ENCODE results near the gene DDX41.

Gene DDX41

GRCh38 chr5:177524941-177525655 is 8.3 kb upstream of the DDX41 start:
- no peaks in the 10 kb centered on the region for H3K9me3 ChIP-seq (ENCODE audit: insufficient read depth, low read length, severe bottlenecking)
- no peak overlapping the region for H3K4me3 ChIP-seq (ENCODE audit: low read depth in 1 of 2, low read length in 2 of 2)
- H3K4me1 ChIP-seq (ENCODE audit: insufficient read depth, low read length), result peaks cover 5% of the 10 kb centered on the region
- H3K27ac ChIP-seq (ENCODE audit: low read length), result no peak overlapping the region
- no peak overlapping the region for H3K4me2 ChIP-seq (ENCODE audit: insufficient read depth, low read length)
- no peak overlapping the region for H2AFZ ChIP-seq (ENCODE audit: low read depth, low read length)
- DNase-seq (no peak), ATAC-seq (ENCODE audit: insufficient read depth, low read depth) (no peak)
- H3K36me3 ChIP-seq (ENCODE audit: insufficient read depth, low read length), result peaks cover 87% of the 10 kb centered on the region
- H4K20me1 ChIP-seq (ENCODE audit: insufficient read depth, low read length), result peaks cover 27% of the 10 kb centered on the region
- H3K9ac ChIP-seq (ENCODE audit: low read depth, low read length), result no peak overlapping the region
- 0 out of 2 replicates have a peak, but pooled peaks cover 2% of the 10 kb centered on the region for H3K79me2 ChIP-seq (ENCODE audit: insufficient read depth, low read length)
- H3K27me3 ChIP-seq (ENCODE audit: insufficient read depth, low read length, poor library complexity), result no peaks in the 10 kb centered on the region
- no peak for TF ChIP-seq CTCF (IDR thresholded peaks at IDR 0.05; ENCODE audit: borderline replicate concordance, extremely low read depth, low read length, poor library complexity, severe bottlenecking)
- no peak for TF ChIP-seq EZH2 (IDR thresholded peaks at IDR 0.05; ENCODE audit: borderline replicate concordance, low read depth, low read length, severe bottlenecking)

GRCh38 chr5:177524539-177524900 is 7.8 kb upstream of the DDX41 start:
- Histone ChIP-seq H3K4me2 (ENCODE audit: insufficient read depth, low read length) (no peak overlapping the region), H3K4me3 (ENCODE audit: low read depth in 1 of 2, low read length in 2 of 2) (no peak overlapping the region), H3K79me2 (ENCODE audit: insufficient read depth, low read length) (peaks cover 3% of the 10 kb centered on the region; the same call in 1 of the 2 replicates), H3K9ac (ENCODE audit: low read depth, low read length) (no peak overlapping the region), H4K20me1 (ENCODE audit: insufficient read depth, low read length) (peaks cover 27% of the 10 kb centered on the region), H3K9me3 (ENCODE audit: insufficient read depth, low read length, severe bottlenecking) (no peaks in the 10 kb centered on the region), H2AFZ (ENCODE audit: low read depth, low read length) (no peak overlapping the region), H3K36me3 (ENCODE audit: insufficient read depth, low read length) (peaks cover 87% of the 10 kb centered on the region), H3K27me3 (ENCODE audit: insufficient read depth, low read length, poor library complexity) (no peaks in the 10 kb centered on the region), H3K4me1 (ENCODE audit: insufficient read depth, low read length) (peaks cover 11% of the 10 kb centered on the region), H3K27ac (ENCODE audit: low read length) (no peak overlapping the region)
- ATAC-seq (ENCODE audit: insufficient read depth, low read depth), result no peak
- DNase-seq, result no peak
- no peak for TF ChIP-seq CTCF (IDR thresholded peaks at IDR 0.05; ENCODE audit: borderline replicate concordance, extremely low read depth, low read length, poor library complexity, severe bottlenecking)
- no peak for TF ChIP-seq EZH2 (IDR thresholded peaks at IDR 0.05; ENCODE audit: borderline replicate concordance, low read depth, low read length, severe bottlenecking)

GRCh38 chr5:177523711-177524538 is 7.2 kb upstream of the DDX41 start:
- no peaks in the 10 kb centered on the region for H3K27me3 ChIP-seq (ENCODE audit: insufficient read depth, low read length, poor library complexity)
- TF ChIP-seq CTCF (IDR thresholded peaks at IDR 0.05; ENCODE audit: borderline replicate concordance, extremely low read depth, low read length, poor library complexity, severe bottlenecking) (no peak), EZH2 (IDR thresholded peaks at IDR 0.05; ENCODE audit: borderline replicate concordance, low read depth, low read length, severe bottlenecking) (no peak)
- no peak overlapping the region for H3K27ac ChIP-seq (ENCODE audit: low read length)
- H4K20me1 ChIP-seq (ENCODE audit: insufficient read depth, low read length), result peaks cover 27% of the 10 kb centered on the region
- ATAC-seq (ENCODE audit: insufficient read depth, low read depth) (no peak), DNase-seq (no peak)
- H3K4me3 ChIP-seq (ENCODE audit: low read depth in 1 of 2, low read length in 2 of 2), result no peak overlapping the region
- H3K36me3 ChIP-seq (ENCODE audit: insufficient read depth, low read length), result peaks cover 84% of the 10 kb centered on the region
- H3K4me2 ChIP-seq (ENCODE audit: insufficient read depth, low read length), result no peak overlapping the region
- no peak overlapping the region for H3K9ac ChIP-seq (ENCODE audit: low read depth, low read length)
- H3K4me1 ChIP-seq (ENCODE audit: insufficient read depth, low read length), result peaks cover 16% of the 10 kb centered on the region
- H3K9me3 ChIP-seq (ENCODE audit: insufficient read depth, low read length, severe bottlenecking), result no peaks in the 10 kb centered on the region
- H3K79me2 ChIP-seq (ENCODE audit: insufficient read depth, low read length), result peaks cover 7% of the 10 kb centered on the region; the same call in 1 of the 2 replicates
- no peak overlapping the region for H2AFZ ChIP-seq (ENCODE audit: low read depth, low read length)

All from DND-41 (cell line).